Lower leg skin (tissue), 4 donors: ENCODE measurements around the gene RAB1A. TPM values are rescaled to one million over a fixed set of nuclear protein-coding genes. Genes with fewer than 3 reads are reported as not detected.

ENCODE experiments used
- DNase-seq, 2 donors: peaks; one replicate each; pipeline ENCODE4 v3.0.0-alpha.2; 2019; ENCODE audit warnings: low spot score in 2 of 2
- H3K4me3 ChIP-seq: fragments of 200-600 bp; sonication (generic); 2 replicates; pipeline ENCODE4 v1.5.1; 2017; ENCODE audit warnings: mild to moderate bottlenecking, low read depth; ENCODE audit not compliant: poor library complexity, severe bottlenecking
- POLR2A ChIP-seq, 2 donors: fragments of 450-650 bp; IDR thresholded peaks; one replicate each; pipeline ENCODE4 v1.6.1; 2016 to 2017; ENCODE audit warnings: antibody characterized with exemption in 2 of 2, mild to moderate bottlenecking in 1 of 2, moderate library complexity in 1 of 2
- WGBS, 2 donors: methylation state at CpG; one replicate each; pipeline ENCODE4 v1.1.5; 2018; 5-methylcytosine and 5-hydroxymethylcytosine counted together
- intact Hi-C: fragments of 100-400 bp; cut with DNase I; formaldehyde crosslinking; loops from one replicate; pipeline ENCODE4 v1.15.0; 2023; ENCODE audit warnings: low total_unique reads
- total RNA-seq, 4 donors: library from RNA; depleted of rRNA; stranded (reverse); fragments of >200 nt; gene quantifications; one replicate each; pipeline ENCODE4 v1.1.0, GENCODE V29; 2016
- TF ChIP-seq, protein P1 (sequence below), 3 donors: fragments of 450-650 bp; IDR thresholded peaks; one replicate each; pipeline ENCODE4 v1.5.1; 2016; ENCODE audit warnings: antibody characterized with exemption in 3 of 3, mild to moderate bottlenecking in 3 of 3, moderate library complexity in 2 of 3

The RAB1A gene
- total RNA-seq, 4 donors from 2014 or later, result 49.1 to 68.0 (median 55.2) TPM

DNA sequence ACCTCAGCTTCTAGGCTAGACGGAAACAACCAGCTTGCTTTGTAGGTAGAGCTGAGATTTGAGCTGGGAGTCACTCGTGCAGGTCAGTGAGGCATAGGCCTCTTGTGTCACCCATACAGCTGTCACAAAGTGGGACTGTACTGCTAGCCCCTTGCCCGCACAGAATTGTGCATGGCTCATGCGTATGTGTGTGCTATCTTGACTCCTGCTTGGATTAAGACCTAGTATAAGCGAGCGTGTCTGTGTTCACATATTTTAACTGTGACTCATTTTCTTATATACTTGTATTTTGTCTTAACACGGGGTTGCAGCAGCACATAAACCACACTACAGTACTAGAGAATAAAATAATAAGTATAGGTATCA is 53.6 kb downstream of the RAB1A start:
- no peak for DNase-seq
- TF ChIP-seq, protein P1, sequence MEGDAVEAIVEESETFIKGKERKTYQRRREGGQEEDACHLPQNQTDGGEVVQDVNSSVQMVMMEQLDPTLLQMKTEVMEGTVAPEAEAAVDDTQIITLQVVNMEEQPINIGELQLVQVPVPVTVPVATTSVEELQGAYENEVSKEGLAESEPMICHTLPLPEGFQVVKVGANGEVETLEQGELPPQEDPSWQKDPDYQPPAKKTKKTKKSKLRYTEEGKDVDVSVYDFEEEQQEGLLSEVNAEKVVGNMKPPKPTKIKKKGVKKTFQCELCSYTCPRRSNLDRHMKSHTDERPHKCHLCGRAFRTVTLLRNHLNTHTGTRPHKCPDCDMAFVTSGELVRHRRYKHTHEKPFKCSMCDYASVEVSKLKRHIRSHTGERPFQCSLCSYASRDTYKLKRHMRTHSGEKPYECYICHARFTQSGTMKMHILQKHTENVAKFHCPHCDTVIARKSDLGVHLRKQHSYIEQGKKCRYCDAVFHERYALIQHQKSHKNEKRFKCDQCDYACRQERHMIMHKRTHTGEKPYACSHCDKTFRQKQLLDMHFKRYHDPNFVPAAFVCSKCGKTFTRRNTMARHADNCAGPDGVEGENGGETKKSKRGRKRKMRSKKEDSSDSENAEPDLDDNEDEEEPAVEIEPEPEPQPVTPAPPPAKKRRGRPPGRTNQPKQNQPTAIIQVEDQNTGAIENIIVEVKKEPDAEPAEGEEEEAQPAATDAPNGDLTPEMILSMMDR (IDR thresholded peaks at IDR 0.05), result no peak
- TF ChIP-seq POLR2A (IDR thresholded peaks at IDR 0.05), result no peak
- intact Hi-C loops, result no loop called here
- WGBS, 2 donors, result 17 to 39% methylated on average over 6 to 7 of the region's 7 CpGs
- H3K4me3 ChIP-seq, result no peak overlapping the region

GRCh38 chr2:65075605-65076344 is 54.1 kb downstream of the RAB1A start:
- peak in 1 of 2 donors; percentile 79 for DNase-seq
- TF ChIP-seq, protein P1 (IDR thresholded peaks at IDR 0.05), result no peak
- no peak for TF ChIP-seq POLR2A (IDR thresholded peaks at IDR 0.05)
- 31 to 40% methylated on average over 5 of the region's 5 CpGs for WGBS, 2 donors
- H3K4me3 ChIP-seq, result no peak overlapping the region
- intact Hi-C loops, result no loop called here

- intact Hi-C loops, result no loop called here
- no peak for DNase-seq
- TF ChIP-seq, protein P1 (IDR thresholded peaks at IDR 0.05), result no peak
- no peak for TF ChIP-seq POLR2A (IDR thresholded peaks at IDR 0.05)
- no peak overlapping the region for H3K4me3 ChIP-seq
- 76 to 78% methylated on average over 9 of the region's 9 CpGs for whole genome bisulfite sequencing, 2 donors
These were observed 54.7 kb downstream of the RAB1A start for GRCh38 chr2:65075176-65075575.

DNA sequence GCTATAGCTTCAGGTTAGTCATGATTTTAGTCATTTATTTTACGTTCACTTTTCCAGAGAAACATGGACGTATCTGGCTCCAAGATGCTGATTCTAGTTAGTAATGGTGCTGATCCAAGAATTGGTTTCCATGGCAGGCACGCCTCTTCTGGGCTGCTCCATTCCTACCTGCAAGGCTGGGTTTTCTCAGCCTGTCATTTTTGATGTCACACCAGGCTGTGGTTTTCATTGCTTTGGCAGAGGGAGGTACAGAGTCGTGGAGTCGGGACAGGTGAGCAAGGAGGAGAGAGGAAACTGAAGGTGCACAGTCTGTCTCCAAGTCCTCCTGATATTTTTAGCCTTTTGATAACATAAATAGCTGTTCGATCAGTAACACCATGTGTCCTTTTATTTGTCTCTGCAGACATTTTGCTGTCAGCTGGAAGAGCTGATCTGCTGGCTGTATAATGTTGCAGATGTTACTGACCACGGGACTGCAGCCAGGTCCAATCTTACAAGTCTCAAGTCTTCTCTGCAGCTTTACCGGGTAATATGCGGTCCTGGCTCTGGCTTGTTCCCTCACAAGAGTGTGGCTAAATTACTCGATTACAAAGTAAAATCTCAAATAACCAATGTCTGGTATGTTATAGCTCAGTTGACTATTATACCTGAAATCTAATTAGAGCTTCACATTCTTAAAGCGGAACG is 55.9 kb downstream of the RAB1A start:
- TF ChIP-seq, protein P1 (IDR thresholded peaks at IDR 0.05), result no peak
- TF ChIP-seq POLR2A (IDR thresholded peaks at IDR 0.05), result no peak
- intact Hi-C loops, result no loop called here
- peak in 1 of 2 donors; percentile 56 for DNase-seq
- H3K4me3 ChIP-seq, result no peak overlapping the region
- WGBS, 2 donors, result 62 to 64% methylated on average over 12 of the region's 12 CpGs

DNA sequence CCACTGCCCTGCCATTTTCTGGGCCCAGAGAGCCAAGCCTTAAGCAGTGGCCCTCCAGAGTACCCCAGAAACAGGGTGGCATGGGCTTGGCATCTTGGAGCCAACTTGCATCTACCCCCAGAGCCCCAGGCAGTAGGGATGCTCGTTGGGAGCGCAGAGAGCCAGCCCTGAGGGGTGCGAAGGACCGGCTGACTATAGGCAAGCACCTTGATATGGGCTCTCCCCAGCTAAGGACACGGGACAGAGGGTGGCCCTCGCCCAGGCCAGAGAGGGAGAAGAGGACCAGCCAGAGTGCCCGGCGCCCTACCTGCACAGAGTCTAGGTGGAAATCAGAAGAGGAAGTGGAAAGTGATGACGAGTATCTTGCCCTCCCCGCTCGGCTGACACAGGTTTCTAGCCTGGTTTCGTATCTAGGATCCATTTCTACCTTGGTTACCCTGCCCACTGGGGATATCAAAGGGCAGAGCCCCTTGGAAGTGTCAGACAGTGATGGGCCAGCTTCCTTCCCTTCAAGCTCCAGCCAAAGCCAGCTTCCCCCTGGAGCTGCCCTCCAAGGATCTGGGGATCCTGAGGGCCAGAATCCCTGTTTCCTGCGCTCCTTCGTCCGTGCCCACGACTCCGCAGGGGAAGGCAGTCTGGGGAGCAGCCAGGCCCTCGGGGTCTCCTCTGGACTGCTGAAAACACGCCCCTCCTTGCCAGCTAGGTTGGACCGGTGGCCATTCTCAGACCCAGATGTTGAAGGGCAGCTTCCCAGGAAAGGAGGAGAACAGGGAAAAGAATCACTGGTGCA is 57.5 kb downstream of the RAB1A start:
- peak in 1 of 2 donors; percentile 82 for DNase-seq
- 85 to 88% methylated on average over 20 of the region's 20 CpGs for WGBS, 2 donors
- no peak overlapping the region for H3K4me3 ChIP-seq
- TF ChIP-seq, protein P1 (IDR thresholded peaks at IDR 0.05), result no peak
- no peak for TF ChIP-seq POLR2A (IDR thresholded peaks at IDR 0.05)
- intact Hi-C loops, result no loop called here
